VCaP (cell line): Measurements from ENCODE around the gene SYK.
"Not testable (repeated sequence)": the region's sequence is repeated elsewhere in the genome, so short reads cannot be mapped to it uniquely, and the experiment has no call there.

Source experiments
- H3K27ac ChIP-seq: fragments of 450-650 bp; 2 replicates; pipeline ENCODE4 v1.5.1; 2017
- TF ChIP-seq, protein P1 (sequence below): fragments of 450-650 bp; conservative IDR thresholded peaks from 2 replicates; pipeline ENCODE4 v1.5.1; 2017; ENCODE audit warnings: mild to moderate bottlenecking, moderate library complexity

Gene SYK

DNA sequence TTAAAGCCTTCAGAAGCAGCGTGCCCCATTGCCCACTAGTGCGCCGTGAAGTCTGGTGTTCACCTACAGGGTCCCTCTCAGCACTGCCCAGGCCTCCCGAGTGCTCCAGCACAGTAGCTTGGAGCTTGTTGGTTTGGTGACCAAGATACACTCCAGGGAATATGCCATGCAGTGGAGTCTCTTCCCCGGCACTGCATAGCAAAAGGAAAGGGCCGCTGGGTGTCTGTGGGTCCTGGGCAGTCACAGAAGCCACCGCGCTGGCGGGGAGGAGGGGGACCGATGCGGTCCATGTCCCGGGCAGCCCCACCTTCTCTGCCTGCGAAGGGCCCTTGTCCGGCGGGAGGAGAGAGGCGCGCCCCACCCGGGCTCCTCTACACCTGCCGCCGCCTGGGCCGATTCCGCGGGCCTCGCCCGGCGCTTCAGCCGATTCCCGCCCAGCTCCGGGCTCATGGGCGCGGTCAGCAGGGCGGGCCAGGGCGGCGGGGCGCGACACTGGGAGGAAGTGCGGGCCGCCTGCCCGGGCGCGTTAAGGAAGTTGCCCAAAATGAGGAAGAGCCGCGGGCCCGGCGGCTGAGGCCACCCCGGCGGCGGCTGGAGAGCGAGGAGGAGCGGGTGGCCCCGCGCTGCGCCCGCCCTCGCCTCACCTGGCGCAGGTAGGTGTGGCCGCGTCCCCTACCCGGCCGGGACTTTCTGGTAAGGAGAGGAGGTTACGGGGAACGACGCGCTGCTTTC lies at the start of gene SYK:
Gene SYK (plus strand): TSS at position 579 of the 732 bp plus-strand sequence. CDS start 42,080 bp downstream, outside the sequence.
- peak within 1 kb of the TSS; percentile 82 for H3K27ac ChIP-seq
- TF ChIP-seq, protein P1, sequence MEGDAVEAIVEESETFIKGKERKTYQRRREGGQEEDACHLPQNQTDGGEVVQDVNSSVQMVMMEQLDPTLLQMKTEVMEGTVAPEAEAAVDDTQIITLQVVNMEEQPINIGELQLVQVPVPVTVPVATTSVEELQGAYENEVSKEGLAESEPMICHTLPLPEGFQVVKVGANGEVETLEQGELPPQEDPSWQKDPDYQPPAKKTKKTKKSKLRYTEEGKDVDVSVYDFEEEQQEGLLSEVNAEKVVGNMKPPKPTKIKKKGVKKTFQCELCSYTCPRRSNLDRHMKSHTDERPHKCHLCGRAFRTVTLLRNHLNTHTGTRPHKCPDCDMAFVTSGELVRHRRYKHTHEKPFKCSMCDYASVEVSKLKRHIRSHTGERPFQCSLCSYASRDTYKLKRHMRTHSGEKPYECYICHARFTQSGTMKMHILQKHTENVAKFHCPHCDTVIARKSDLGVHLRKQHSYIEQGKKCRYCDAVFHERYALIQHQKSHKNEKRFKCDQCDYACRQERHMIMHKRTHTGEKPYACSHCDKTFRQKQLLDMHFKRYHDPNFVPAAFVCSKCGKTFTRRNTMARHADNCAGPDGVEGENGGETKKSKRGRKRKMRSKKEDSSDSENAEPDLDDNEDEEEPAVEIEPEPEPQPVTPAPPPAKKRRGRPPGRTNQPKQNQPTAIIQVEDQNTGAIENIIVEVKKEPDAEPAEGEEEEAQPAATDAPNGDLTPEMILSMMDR, result no peak

DNA sequence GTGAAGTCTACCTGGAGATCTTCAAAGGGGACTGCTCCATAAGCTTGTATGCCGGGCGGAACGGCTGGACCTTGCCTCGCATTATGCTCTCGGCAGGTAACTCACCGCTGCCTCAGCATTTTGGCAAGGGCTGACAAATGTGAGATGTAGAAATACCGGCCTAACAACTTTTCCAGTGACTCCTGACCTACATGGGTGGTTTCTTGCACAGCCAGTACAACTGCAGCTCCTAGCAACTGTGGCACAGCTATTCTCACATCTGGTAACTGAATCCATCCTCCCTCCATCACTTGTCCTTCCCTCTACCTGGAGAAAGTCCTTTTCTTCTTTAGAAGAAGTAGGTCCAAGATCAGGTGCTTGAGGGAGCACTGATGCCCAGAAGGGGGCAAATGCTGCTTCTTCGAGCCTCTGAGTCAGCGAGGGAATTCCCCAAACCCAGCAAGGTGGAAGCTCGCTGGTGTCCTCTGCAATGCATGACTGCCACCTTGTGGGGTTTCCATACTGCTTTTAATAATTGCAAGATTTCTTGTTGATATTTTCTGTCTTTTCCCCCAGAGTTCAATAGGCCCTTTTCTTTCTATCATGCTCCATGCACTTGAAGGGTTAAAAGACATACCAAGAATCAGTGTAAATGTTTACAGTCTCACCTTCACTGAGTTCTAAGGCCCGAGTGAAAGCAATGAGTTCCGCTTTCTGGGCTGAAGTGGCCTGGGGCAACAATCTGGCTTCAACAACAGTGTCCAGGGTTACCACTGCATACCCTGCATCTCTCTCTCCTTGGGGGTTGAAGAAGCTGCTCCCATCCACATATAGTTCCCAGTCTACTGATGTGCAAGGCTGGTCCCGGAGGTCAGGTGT lies 45.9 kb upstream of the SYK start:
- TF ChIP-seq, protein P1, result peak; percentile 80
- H3K27ac ChIP-seq, result peak overlapping the region; percentile 14; the same call in 1 of the 2 replicates

GRCh38 chr9:90760577-90760976 lies 41.0 kb upstream of the SYK start:
- H3K27ac ChIP-seq, result not testable (repeated sequence)

DNA sequence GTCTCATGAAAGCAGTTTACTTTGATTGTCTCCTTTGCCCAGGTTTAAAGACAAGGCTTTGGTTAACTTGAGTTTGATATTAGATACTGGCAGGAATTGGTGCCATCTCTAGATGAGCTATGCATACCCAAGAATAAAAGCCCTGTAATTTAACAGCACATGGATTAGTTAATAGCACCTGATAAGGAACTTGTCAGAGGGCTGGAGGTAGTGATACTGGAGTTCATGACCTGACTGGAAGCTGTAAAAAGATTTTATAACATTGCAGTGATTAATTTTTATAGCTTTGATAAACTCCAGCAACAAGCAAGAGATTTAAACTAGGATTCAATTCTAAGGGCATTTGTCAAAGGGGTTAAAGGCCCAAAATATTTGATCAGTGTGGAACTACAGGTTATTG lies 34.9 kb upstream of the SYK start:
- no peak overlapping the region for H3K27ac ChIP-seq
- TF ChIP-seq, protein P1, result no peak

DNA sequence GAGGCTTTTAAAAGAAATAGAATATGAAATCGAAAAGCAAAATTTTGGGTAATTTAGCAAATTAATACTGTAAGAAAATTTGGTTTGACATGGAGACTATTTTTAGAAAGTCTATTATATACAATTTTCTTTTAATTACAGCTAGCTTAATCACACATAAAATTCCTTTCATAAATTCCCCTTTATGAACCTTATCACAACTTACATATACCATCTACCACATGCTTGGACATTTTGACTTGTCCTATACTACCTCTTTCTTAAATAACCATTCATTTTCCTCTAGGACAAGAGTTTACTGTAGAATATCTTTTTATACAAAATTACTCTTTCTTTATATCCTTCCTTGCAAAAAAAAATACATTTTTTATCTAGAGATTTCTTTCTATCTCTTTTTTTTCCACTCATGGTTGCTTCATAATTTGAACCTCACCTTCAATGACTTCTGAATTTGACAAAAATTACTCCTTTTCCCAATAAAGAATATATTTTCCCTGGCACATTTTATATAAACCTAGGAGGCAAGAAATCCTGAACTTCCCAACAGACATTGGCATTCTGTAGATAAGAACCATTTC lies 34.0 kb upstream of the SYK start:
- no peak overlapping the region for H3K27ac ChIP-seq
- TF ChIP-seq, protein P1, result no peak

- no peak overlapping the region for H3K27ac ChIP-seq
- TF ChIP-seq, protein P1, result no peak
These were observed 31.4 kb upstream of the SYK start for GRCh38 chr9:90770182-90770738.

DNA sequence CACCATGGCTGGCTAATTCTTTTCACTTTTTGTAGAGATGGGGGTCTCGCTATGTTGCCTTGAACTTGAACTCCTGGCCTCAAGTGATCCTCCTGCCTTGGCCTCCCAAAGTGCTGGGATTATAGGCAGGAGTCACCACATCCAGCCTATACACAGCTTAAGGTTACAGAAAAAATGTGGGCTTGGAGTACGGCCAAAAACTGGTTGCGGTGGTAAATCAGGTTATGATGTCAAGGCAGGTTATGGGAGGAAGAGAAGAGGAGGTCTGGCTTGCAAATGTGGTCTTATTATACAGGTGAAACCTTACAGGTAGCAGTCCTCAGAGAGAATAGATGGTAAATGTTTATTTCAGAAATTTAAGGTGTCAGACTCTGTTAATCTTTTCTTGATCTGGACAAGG lies 30.7 kb upstream of the SYK start:
- TF ChIP-seq, protein P1, result no peak
- no peak overlapping the region for H3K27ac ChIP-seq
